ELF-1 (cell line): ENCODE data around the gene TRPC4.

ENCODE experiments used
- DNase-seq: peaks from one replicate; pipeline ENCODE4 v3.0.0-alpha.2; 2016; ENCODE audit warnings: low read depth, low spot score

The TRPC4 gene

DNA sequence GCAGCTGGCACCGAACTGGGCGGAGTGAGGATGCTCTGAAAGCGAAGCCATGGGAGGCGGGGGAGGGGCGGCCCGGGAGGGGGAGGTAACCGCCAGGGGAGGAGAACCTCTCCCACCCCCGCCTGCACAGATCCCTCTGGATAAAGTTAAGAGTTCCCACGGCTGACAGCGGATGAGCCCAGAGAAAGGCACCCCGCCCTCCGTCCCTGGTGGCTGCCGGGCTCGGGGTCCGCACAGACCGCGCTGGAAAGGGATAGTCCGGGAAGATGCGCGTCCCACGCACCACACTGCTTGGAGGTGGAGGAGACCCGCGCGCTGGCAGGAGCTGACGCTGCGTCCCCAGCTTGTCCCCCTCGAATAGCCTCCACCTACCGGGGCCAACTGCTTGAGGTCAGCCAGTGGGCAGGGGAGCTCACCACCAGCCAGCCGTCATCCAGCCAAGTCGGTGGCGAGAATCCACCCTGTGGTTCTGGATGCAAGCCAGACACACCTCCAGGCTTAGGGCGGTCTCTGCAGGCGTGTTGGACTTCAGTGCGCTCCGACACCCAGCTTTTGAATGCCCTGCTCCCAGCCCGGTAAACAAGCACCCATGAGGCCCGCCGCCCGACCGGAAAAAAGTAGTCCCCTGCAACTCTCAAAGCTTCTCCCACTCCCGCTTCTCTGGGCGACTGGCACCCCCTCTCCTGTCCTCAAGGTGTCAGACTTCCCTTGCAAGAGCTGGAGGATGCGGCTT lies at the start of gene TRPC4:
TSS of gene TRPC4 (minus strand) at position 17 of the 733 bp plus-strand sequence. CDS start 86,439 bp downstream, outside the sequence.
- peak; percentile 61 for DNase-seq

DNA sequence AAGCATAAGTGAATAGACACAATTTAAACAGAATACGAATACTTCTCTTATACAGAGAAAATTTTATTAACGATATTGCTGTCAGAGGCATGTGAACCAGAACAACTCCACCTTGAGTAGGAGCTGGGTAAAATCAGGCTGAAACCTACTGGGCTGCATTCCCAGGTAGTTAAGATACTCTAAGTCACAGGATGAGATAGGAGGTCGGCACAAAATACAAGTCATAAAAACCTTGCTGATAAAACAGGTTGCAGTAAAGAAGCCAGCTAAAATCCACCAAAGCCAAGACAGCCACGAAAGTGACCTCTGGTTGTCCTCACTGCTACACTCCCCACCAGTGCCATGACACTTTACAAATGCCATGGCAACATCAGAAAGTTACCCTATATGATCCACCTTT lies 49.2 kb upstream of the TRPC4 start:
- no peak for DNase-seq

DNA sequence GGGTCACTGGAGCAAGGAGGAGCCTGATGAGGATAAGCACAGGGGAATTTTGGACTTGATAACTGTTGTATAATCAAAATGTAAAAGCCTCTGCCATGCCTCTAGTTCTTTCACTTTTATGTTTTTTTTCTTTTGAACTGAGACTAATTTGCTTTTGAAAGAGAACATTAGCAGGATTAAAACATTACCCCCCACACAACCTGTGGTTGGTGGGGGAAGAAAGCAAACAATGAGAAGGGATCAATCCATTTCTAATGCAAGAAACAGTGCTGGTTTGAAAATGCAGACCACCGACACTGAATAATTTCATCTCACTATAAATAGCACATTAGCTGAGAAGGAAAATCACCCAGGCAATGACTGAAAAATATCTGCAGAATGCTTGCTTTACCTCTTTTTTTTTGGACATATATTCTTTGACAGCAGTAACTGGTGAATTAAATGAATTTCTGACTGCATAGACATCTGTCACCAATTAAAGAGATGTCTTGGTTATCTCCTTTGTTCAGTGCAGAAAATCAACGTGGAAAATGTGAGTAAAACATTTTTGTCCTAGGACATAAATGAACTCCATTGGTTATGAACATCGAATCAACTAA lies 48.6 kb upstream of the TRPC4 start:
- no peak for DNase-seq

DNA sequence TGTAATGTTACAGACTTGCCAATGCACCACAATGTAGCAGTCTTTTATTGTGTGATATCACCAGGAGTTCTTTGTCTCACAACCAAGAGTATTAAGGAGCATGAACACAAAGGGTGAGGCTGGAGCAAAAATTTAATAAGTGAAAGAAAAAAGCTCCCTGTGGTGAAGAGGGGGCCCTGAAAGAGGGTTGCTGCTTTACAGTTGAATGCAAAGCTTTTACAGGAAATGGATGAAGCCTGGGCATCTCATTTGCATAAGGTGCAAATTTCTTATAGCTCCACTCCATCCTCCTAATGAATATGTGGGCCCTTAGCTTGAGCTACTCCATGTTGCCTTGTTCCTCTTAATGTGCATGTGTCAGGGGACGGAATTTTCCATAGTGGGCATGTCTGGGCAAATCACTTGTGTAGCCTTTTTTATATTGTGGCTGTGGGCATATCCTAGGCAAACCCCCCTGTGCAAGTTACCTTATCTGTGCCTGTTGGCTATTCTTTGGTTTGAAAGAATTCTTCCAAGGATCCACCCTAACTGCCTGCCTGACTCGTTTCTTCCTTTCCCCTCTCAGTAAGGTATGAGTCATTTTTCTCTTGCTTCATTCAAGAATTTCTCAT lies 45.3 kb upstream of the TRPC4 start:
- DNase-seq: no peak

DNA sequence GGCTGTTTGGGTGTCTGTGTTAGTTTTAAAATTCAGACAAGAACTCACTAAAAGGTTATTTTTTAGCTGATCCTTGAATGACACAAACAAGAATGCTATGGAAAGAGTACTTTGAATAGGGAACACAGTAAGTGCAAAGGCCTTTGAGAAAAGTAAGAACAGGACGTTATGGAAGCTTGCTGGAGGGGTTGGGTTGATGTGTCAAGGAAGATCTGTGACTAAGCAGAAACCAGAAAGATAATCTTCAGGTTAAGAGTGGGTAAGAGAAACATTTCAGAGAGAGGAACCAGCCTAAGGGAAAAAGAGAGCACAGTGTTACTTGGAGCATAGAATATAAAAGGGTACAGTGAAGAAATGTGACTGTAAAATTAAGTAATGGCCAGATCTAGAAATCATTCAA lies 41.2 kb upstream of the TRPC4 start:
- DNase-seq: no peak

DNA sequence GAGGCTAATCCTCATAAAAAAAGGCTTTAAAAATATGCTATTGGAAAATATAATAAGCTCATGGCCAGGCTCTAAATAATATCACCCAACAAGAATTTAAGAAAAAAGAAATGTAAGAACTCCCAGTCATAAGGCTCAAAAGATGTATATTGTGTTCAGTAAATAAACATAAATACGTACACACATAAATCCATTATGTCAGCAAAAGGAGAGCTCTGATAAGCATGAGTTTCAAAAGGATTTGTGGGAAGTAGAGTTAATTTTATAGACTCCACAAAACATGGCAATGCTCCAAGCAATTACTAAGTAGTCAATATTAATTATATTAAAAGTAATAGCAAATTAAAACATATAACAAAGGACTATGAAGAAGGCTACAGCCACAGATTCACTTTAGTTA lies 37.3 kb upstream of the TRPC4 start:
- DNase-seq: no peak

DNA sequence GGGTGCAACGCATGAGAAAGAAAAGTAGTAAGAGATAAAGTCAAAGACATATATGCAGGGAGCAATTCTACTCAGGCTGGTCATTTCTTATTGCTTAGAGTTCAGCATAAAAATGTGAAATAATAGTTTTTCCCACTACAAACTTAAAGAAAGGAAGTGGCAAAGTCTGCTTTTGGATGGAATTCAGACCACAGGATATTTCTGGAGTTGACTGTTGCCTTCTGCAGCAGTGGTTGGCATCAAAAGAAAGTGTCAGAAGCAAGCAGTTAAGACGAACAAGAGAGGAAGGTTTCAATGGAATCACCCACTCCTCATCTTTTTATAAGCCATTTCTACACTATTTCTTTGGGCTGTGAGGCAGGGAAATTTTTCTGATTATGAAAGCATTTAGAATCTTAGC lies 36.2 kb upstream of the TRPC4 start:
- no peak for DNase-seq

DNA sequence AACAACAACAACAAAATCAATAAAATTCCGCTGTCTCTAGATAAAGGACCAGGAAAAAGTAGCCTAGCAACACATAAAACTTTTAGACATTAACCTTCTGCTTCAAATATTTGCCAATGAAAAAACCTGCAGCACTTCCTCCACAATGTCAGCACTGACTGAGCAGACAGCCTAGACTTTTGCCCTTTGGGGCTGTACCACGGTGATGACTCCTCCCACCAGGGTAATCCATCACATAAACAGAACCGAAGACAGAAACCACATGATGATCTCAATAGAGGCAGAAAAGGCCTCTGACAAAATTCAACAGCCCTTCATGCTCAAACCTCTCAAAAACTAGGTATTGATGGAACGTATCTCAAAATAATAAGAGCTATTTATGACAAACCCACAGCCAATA lies 30.2 kb upstream of the TRPC4 start:
- DNase-seq: peak; percentile 11

DNA sequence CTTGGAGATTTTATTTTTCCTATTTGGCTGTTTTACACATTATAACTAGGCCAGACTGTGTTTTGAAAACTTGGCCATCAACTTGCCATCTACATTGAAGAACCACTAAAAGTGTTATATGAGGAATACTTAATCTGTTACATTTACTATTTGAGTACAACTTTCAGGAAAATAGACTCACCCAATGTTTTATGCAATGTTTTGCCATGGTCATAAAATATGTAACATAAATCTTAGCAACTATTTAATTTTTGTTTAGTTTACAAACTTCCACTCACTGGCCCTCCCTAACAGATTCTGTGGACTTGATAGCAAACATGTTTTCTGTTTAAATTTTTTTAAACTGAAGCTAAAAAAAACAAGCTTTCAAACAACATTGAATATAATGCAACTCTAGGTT lies 23.7 kb upstream of the TRPC4 start:
- no peak for DNase-seq

DNA sequence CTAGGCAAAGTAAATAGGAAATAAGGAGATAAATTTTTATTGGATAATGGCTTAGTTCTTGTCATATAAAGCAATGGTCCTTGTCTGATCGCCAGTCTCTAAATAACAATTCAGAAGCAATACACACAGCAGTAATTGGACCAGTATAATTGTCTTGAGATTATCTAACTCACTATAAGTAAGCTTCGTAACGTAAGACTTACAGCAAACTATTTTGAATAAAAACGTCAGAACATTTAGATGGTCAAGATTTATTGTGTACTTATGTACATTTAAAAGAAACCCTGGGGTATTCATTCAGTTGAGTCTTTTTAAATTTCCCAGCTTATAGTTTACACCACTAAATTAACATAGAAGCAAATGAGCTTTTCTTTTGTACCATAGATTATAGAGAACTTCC lies 20.2 kb upstream of the TRPC4 start:
- DNase-seq: no peak

DNA sequence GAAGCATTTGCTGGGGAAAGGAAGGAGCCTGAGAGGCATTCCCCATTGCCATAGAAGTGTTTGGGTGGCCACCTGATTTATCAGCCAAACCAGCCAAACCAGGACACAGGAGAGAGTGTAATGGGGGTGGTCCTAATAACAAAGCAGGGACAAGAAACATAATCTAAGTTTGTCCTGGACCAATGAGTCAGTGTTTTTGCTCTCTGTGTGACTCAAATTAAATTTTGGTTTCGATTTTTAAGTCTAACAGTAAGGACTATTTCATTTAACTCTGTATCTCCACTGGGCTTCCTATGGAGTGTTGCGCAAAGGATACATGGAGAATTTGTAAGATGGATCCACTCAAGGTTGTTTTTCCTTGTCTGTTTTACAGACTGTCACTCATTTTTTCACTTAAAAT lies 19.5 kb upstream of the TRPC4 start:
- DNase-seq: no peak

DNA sequence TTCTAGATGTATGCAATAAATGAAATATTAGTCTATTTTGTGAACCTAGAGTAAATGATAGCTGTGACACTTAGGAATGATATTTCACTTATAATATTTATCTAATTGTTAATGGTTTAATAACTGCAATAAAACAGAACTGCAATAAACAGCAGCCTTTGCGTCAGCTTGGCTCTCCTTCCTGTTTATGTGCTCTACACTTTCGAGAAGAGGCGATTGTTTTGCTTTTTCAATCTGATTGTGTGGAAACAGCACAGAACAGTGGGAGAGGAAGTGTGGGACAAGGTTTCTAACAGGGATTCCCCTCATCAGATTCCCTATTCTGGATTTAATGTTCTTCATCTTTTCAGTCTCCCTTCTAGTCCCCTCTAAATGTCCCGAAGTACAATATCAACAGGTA lies 17.3 kb upstream of the TRPC4 start:
- DNase-seq: no peak

DNA sequence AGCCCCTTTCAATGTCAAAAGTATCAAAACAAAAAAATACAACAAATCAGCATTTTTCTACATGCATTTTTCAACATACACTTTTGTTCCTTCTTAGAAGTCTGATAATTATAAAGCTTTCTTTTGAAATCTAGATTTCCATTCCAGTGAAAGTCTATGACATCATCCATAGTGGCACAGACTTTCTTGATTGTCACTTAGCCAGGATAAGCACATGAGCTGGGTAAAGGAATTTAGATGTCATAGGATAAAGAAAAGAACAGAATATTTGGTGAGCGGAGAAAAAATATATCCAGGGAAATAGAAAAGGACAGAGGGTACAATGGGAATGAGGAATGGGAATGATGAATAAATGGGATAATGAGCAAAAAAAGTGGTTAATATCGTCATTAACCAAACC lies 15.1 kb upstream of the TRPC4 start:
- DNase-seq: no peak

DNA sequence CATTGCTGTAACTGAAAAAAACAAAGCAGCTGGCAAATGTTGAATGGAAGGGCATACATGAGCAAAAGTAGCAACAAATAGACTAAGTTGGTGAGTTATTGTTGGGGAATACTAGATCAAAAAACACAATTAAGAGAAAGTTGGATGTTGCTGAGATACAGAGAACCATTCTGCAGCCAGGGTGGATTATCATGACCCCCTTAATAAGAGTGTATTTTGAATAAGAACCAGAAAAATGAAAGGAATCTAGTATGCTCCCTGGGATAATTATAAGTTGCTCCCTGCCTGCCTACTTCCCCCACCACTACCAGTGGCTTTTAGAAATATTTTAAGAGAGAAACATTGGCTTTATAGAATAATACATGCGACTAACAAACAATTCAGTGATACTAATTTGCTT lies 14.5 kb upstream of the TRPC4 start:
- no peak for DNase-seq

DNA sequence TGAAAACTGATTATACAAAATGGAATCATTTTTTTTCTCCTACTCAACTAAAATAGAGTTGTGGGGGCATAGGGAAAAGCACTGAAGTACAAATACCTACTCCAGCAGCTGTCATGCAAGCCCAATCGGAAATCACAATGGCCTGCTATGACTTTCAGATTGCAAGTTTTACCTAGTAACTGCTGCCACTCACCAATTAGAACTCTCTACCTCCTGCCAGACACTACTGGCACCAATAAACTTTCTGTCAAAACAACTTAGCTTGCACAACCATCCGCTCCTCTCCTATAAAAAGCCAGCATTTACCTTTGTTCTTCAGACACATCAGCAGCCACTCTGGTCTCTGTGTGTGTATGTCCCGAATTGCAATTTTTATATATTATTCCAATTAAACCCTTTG lies 9.3 kb upstream of the TRPC4 start:
- no peak for DNase-seq

DNA sequence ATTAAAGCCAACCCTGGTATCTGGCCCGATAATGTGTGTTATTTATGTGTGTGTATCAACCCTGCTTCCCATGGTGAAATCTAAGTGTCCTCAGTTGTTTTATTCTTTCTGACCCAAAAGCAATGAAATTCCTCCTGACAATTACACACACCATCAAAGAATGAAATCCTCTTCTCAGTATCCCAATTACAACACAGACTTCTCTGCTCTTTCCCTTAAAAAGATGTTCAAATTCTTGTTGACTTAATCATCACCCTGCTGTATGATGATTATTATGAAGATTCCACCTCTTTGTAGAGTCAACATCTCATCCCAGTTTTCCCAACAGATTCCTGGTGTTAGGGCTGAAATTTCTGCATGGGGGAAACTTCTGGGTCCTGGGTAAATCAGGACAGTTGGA lies 8.9 kb upstream of the TRPC4 start:
- no peak for DNase-seq

DNA sequence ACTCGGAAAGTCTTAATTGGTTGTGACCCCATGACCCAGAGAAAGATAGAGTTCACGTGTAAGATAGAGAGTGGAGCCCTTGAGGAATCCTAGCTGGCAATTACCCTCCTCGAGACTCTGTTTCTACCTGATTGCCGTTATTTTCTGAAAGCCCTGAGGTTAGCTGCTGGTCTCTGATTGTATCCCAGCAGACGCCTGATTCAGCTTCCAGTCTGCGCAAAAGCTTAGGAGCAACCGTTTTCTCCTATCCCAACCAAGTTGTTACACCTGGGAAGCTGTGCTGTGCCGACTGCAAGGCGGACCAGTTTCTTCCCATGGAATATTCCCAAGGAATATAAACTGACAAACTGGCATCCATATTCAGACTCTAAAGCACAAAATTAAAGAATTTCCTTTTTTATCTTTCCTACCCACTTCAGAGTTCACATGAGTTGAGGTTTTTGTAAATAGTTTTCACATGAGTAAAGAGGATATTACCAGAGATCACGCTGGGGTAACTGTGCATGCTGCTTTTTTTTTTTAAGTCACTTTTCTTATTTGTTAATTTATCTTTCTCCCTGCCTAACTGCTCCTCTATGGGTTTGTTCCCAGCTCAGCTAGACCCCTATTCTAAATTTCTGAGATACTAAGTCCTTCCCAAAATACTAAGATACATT lies 1.5 kb upstream of the TRPC4 start:
- peak; percentile 34 for DNase-seq

DNA sequence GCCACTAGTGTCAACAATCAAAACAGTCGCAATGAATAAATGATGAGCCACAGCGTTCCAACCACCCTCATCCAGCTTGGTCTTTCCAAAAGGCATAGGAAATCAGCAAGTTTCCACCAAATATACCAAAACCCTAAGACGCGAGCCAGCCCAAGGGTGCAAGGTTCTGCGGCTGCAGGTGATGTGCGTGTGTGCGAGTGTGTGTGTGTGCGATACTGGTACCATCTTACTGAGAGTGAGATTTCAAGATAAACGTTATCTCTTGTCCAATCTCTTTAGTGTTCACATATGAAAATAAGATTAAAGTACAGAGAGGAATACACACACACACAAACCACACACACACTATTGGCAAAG lies 895 bp upstream of the TRPC4 start:
- DNase-seq: no peak

DNA sequence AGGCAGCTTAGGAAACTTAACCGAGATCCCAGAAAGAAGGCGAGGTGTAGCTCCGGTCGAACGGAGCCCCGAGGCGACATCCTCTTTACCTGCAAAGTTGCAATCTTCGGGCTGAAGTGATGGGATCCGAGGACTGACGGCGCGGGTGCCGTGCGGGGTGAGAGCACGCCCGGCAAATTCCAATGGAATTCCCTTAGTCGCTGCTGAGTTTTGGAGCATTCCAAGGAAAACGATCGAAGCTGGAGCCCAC lies 141 bp downstream of the TRPC4 start:
- DNase-seq: peak; percentile 61

DNA sequence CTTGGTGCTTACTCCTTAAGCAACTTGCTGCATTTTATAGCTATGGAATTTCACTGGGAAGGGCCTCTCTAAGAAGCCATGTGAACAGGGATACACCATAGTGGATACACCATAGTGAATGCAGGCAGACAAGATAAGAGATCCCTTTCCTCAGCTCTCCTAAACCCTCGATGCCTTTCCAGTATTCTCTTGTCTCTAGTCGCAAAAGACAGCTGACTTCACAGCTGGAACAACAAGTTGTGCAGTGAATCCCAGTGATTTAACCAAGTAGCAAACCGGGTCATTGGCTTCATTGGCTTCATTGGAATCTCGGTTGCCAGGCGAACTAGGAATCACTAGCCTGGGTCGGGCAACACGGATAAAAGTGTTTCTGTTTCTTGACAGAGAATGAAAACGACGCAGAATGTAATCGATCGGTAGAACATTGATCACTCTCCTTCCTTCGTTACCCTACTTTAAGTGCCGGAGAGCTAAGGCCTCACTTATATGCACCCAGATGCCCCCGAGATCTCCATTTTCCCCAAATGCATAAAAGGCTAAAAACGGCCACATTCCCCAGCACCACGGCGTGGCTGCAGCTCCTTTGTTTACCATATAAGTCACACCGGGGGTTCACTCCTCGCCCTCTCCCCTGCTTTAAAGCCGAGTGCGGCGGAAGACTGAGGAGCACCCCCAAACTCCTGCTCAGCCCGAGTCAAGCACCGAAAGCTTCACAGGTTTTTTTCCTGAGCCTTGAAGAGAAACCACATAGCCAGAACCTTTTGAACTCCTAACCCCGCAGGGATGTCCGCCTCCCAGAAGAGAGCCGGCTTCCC lies 674 bp downstream of the TRPC4 start:
- peak; percentile 24 for DNase-seq

DNA sequence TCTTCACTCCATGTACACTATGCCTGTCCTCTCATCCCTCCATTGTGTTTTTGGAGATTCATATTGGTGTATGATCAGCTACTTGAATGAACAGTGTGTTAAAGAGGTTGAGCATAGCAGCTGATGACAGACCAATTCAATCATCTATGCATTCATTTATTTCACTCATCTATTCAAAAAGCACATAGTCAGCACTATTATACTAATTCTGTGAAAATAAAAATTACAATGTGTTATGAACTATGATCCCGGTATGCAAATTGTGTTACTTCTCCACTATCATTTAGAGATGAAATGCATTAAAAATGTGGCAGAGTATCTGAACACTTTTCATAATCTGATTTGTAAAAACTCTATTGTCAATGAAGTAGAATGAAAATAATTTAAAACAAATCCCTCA lies 5.9 kb downstream of the TRPC4 start:
- DNase-seq: no peak

DNA sequence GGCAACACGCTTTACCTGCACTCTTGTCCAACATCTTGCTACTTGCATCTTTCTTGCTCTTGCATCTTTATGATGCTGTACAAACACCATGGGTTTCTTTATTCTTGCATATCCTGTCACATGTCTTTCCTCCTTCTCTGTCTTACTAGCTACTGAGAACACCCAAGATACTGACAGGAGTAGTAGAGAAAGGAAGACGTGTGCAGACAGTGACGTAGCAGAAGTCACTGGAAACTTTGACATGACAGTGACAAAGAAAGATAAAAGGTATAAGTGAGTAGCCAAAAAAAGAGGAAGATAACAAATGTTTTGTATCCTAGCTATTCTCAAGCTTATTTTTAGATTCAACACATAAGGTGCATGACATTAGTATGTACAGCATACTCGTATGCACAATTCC lies 34.2 kb downstream of the TRPC4 start:
- DNase-seq: no peak
